ENCODE data around the gene ART3. TPM values are rescaled to one million over a fixed set of nuclear protein-coding genes. Genes with fewer than 3 reads are reported as not detected.
A peak's percentile ranks its signal among the peaks of the same experiment; 100 is the strongest.

Gene ART3
- total RNA-seq, 2 donors from 2014 or later, result 1.6 to 1.8 TPM

DNA sequence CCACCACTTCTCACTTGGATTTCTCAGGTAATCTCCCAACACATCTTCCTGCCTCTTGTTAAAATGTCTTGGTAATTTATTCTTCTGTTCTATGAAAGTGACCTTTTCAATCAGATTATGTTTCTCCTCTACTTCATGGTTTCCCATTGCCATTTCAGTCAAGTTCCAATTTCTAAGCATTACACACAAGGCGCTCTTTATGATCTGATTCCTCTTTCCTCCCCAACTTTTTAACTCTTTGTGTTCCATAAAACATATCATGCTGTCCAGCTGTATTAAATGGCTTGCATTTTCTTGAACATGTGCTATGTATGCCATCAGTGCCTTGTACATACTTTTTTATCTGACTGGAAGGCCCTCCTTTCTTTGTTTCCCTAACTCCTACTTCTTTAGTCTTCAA lies 13.1 kb upstream of the ART3 start:
- Histone ChIP-seq H3K36me3 (no peaks in the 10 kb centered on the region), H3K9me3 (no peaks in the 10 kb centered on the region), H3K9ac (ENCODE audit: low read depth in 2 of 2, low read length in 2 of 2) (no peak overlapping the region), H3K27ac (no peak overlapping the region), H3K4me1 (no peaks in the 10 kb centered on the region), H3K4me3 (no peak overlapping the region), H3K27me3 (no peaks in the 10 kb centered on the region)
- DNase-seq, result no peak
- intact Hi-C loops (cut with DNase I), result loop anchor here (10.0 kb wide), 1 partner anchor 167 kb away; no protein-coding TSS in a partner anchor
- TF ChIP-seq, protein P1, sequence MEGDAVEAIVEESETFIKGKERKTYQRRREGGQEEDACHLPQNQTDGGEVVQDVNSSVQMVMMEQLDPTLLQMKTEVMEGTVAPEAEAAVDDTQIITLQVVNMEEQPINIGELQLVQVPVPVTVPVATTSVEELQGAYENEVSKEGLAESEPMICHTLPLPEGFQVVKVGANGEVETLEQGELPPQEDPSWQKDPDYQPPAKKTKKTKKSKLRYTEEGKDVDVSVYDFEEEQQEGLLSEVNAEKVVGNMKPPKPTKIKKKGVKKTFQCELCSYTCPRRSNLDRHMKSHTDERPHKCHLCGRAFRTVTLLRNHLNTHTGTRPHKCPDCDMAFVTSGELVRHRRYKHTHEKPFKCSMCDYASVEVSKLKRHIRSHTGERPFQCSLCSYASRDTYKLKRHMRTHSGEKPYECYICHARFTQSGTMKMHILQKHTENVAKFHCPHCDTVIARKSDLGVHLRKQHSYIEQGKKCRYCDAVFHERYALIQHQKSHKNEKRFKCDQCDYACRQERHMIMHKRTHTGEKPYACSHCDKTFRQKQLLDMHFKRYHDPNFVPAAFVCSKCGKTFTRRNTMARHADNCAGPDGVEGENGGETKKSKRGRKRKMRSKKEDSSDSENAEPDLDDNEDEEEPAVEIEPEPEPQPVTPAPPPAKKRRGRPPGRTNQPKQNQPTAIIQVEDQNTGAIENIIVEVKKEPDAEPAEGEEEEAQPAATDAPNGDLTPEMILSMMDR (IDR thresholded peaks at IDR 0.05), result no peak

DNA sequence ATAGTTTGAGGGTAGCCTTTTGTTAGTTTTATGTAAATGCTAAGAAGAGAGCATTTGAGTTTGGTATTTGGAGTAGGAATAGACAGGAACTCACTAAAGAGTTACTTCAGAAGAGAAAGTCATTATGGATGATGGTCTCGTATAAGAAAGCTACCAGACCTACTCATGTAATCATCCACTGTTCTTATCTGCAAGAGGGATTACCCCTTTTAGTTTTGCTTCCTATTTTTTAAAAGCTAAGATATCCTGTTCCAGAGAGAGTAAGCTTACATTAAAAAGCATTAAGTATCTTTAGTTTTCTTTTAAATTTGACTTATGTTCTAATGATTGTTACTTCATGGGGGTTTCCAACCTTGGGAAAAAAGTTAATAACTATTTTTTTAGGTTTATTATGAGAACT lies 12.5 kb upstream of the ART3 start:
- no peaks in the 10 kb centered on the region for H3K4me1 ChIP-seq
- H3K4me3 ChIP-seq, result no peak overlapping the region
- H3K27me3 ChIP-seq, result no peaks in the 10 kb centered on the region
- no peak overlapping the region for H3K27ac ChIP-seq
- intact Hi-C loops (cut with DNase I), result loop anchor here (10.0 kb wide), 1 partner anchor 167 kb away; no protein-coding TSS in a partner anchor
- no peak for DNase-seq
- TF ChIP-seq, protein P1 (IDR thresholded peaks at IDR 0.05), result no peak
- no peaks in the 10 kb centered on the region for H3K9me3 ChIP-seq
- H3K36me3 ChIP-seq, result no peaks in the 10 kb centered on the region
- H3K9ac ChIP-seq (ENCODE audit: low read depth in 2 of 2, low read length in 2 of 2), result no peak overlapping the region

DNA sequence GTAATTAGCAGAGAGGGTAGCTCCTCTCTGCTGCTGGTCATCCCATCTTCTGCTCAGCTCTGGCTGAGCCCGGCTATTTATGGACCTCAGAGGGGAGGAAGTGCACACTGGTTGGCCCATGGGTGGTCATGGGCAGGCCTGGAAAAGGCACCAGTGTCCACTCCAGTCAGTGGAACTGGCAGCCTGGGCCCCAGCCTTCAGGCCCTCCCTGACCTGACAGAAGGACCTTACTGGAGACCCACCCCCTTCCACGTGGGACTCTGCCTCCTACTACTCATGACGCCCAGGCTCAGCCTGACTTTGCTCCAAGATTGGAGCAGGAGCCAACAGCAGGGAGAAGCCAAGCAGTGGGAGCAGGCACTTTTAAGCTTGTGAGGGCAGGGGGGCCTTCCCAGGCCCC lies 8.0 kb upstream of the ART3 start:
- intact Hi-C loops (cut with DNase I), result loop anchor here (2.0 to 10.0 kb wide), 2 partner anchors 66 to 172 kb away; no protein-coding TSS in a partner anchor
- H3K4me1 ChIP-seq, result no peaks in the 10 kb centered on the region
- H3K4me3 ChIP-seq, result no peak overlapping the region
- TF ChIP-seq, protein P1 (IDR thresholded peaks at IDR 0.05), result no peak
- H3K27ac ChIP-seq, result no peak overlapping the region
- H3K27me3 ChIP-seq, result no peaks in the 10 kb centered on the region
- no peak for DNase-seq
- H3K36me3 ChIP-seq, result no peaks in the 10 kb centered on the region
- no peak overlapping the region for H3K9ac ChIP-seq (ENCODE audit: low read depth in 2 of 2, low read length in 2 of 2)
- no peaks in the 10 kb centered on the region for H3K9me3 ChIP-seq

DNA sequence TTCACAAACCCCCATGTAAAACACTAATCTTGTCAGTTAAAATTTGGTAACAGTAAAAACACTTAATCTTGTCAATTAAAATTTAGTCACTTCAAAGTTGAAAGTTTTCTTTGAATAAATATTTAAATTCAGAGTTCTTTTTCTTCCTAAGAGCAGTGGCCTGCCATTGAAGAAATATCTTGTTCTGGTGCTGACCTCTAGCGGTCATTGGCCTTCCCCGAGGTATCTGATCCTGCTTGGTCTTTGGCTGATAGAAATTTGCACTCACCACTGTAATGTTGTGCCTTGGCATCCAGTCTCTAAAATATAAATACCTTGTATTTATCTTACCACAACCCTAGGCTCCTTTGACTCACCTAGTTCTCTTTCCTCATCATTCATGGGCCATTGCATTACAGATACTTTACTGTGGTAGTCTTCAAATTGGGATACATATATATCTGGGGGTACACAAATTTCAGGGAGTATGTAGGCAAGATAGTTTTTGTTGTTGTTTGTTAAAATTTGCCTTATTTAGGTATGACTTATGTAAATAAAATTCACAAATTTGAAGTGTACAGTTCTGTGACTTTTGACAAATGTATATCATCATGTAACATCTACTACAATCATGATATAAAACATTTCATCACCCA lies 6.7 kb upstream of the ART3 start:
- peak; percentile 86 for DNase-seq
- no peak overlapping the region for H3K9ac ChIP-seq (ENCODE audit: low read depth in 2 of 2, low read length in 2 of 2)
- no peaks in the 10 kb centered on the region for H3K27me3 ChIP-seq
- H3K9me3 ChIP-seq, result no peaks in the 10 kb centered on the region
- H3K36me3 ChIP-seq, result no peaks in the 10 kb centered on the region
- no peak overlapping the region for H3K4me3 ChIP-seq
- intact Hi-C loops (cut with DNase I), result loop anchor here (2.0 to 10.0 kb wide), 2 partner anchors 67 to 173 kb away; no protein-coding TSS in a partner anchor
- TF ChIP-seq, protein P1 (IDR thresholded peaks at IDR 0.05), result peak; percentile 90
- no peak overlapping the region for H3K27ac ChIP-seq
- H3K4me1 ChIP-seq, result no peaks in the 10 kb centered on the region

DNA sequence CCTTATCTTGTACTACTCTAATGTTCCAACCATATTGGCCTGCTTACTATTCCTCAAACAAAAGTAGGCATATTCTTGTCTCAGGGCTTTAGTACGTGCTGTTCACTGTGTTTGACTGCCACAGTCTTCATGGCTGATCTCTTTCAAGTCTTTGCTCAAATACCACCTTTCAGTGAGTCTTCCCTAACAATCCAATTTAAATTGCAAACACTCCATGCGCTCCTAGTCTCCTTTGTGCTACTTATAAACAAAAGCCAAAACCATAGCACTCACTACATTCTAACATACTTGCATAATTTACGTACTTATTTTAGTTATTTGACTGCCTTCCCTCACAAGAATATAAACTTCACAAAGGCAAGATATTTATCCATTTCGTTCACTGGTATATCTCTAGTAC lies 1.7 kb upstream of the ART3 start:
- intact Hi-C loops (cut with DNase I), result no loop called here
- H3K9ac ChIP-seq (ENCODE audit: low read depth in 2 of 2, low read length in 2 of 2), result no peak overlapping the region
- TF ChIP-seq, protein P1 (IDR thresholded peaks at IDR 0.05), result no peak
- H3K36me3 ChIP-seq, result no peaks in the 10 kb centered on the region
- H3K4me3 ChIP-seq, result no peak overlapping the region
- H3K9me3 ChIP-seq, result no peaks in the 10 kb centered on the region
- no peaks in the 10 kb centered on the region for H3K27me3 ChIP-seq
- H3K27ac ChIP-seq, result no peak overlapping the region
- no peaks in the 10 kb centered on the region for H3K4me1 ChIP-seq
- DNase-seq, result no peak

All from colonic mucosa (tissue), 4 donors.